SK-N-SH (cell line): ENCODE results near the gene ZNF33A. TPM values are rescaled to one million over a fixed set of nuclear protein-coding genes. Genes with fewer than 3 reads are reported as not detected.

ENCODE experiments used
- CTCF ChIA-PET: fragments of 300-600, 350-600 bp; formaldehyde crosslinking; extraction: SDS; loops from one replicate; lab custom pipeline; 2021; lab: Yijun Ruan, JAX
- POLR2A ChIA-PET: fragments of 350-600 bp; sonication (Branson Sonifier 250); formaldehyde crosslinking; extraction: SDS; loops from one replicate; lab custom pipeline; 2020; ENCODE audit warnings: antibody characterized with exemption, inconsistent platforms; lab: Yijun Ruan, JAX
- DNase-seq: peaks from one replicate; pipeline ENCODE4 v3.0.0; 2012
- H2AFZ ChIP-seq: fragments of 200-600 bp; sonication (generic); 2 replicates; pipeline ENCODE4 v1.8.1; 2016; ENCODE audit warnings: antibody characterized with exemption, mild to moderate bottlenecking, low read depth
- H3F3A ChIP-seq: fragments of 200-600 bp; sonication (generic); replicated peaks from 2 replicates; pipeline ENCODE3; 2016; ENCODE audit warnings: antibody characterized with exemption, mild to moderate bottlenecking; ENCODE audit not compliant: insufficient read depth
- H3K27ac ChIP-seq, 2 experiments: fragments of 200-500 bp in 1 of 2; fragments of 200-600 bp in 1 of 2; sonication (Bioruptor generic) in 1 of 2; sonication (generic), shearing (Covaris generic) in 1 of 2; 2 replicates each; pipeline versions ENCODE4 v1.5.1 to v1.6.1; 2014 to 2016; ENCODE audit warnings: low read depth in 2 of 2, inconsistent platforms in 1 of 2, low read length in 1 of 2, mild to moderate bottlenecking in 1 of 2, mixed read lengths in 1 of 2
- H3K27me3 ChIP-seq: fragments of 200-600 bp; sonication (generic), shearing (Covaris generic); 2 replicates; pipeline ENCODE4 v1.6.1; 2016; ENCODE audit warnings: mixed run types; ENCODE audit not compliant: insufficient read depth
- H3K36me3 ChIP-seq, 2 experiments: fragments of 200-500 bp in 1 of 2; fragments of 200-600 bp in 1 of 2; sonication (Bioruptor generic) in 1 of 2; sonication (generic) in 1 of 2; replicated peaks in 1 of 2; 2 replicates each; pipeline versions ENCODE3 to v1.5.1; 2014 to 2016; ENCODE audit warnings: low read length in 1 of 2, mild to moderate bottlenecking in 1 of 2; ENCODE audit not compliant: insufficient read depth in 2 of 2, control insufficient read depth in 1 of 2
- H3K4me1 ChIP-seq, 2 experiments: fragments of 200-500 bp in 1 of 2; fragments of 200-600 bp in 1 of 2; sonication (Bioruptor generic) in 1 of 2; sonication (generic), shearing (Covaris generic) in 1 of 2; 2 replicates each; pipeline versions ENCODE4 v1.5.1 to v1.6.1; 2014 to 2016; ENCODE audit warnings: low read depth in 1 of 2, low read length in 1 of 2, mixed run types in 1 of 2; ENCODE audit not compliant: insufficient read depth in 2 of 2, control insufficient read depth in 1 of 2
- H3K4me2 ChIP-seq: fragments of 200-600 bp; sonication (generic), shearing (Covaris generic); 2 replicates; pipeline ENCODE4 v1.6.1; 2017; ENCODE audit warnings: mixed run types
- H3K4me3 ChIP-seq, 2 experiments: fragments of 200-500 bp in 1 of 2; fragments of 200-600 bp in 1 of 2; sonication (Bioruptor generic) in 1 of 2; sonication (generic), shearing (Covaris generic) in 1 of 2; 2 replicates each; pipeline versions ENCODE4 v1.5.1 to v1.8.1; 2014 to 2016; ENCODE audit warnings: low read depth in 2 of 2, inconsistent platforms in 1 of 2, low read length in 1 of 2, mild to moderate bottlenecking in 1 of 2, mixed read lengths in 1 of 2, moderate library complexity in 1 of 2
- H3K79me2 ChIP-seq: fragments of 200-600 bp; sonication (generic); 2 replicates; pipeline ENCODE4 v1.8.1; 2017; ENCODE audit warnings: mild to moderate bottlenecking; ENCODE audit not compliant: insufficient read depth
- H3K9ac ChIP-seq: fragments of 200-600 bp; sonication (generic); 2 replicates; pipeline ENCODE4 v1.6.1; 2017; ENCODE audit warnings: mixed run types
- H3K9me2 ChIP-seq: fragments of 200-600 bp; sonication (generic); 2 replicates; pipeline ENCODE4 v1.6.1; 2017; ENCODE audit warnings: mixed run types
- H3K9me3 ChIP-seq: fragments of 200-600 bp; sonication (generic); 2 replicates; pipeline ENCODE4 v1.6.1; 2017; ENCODE audit warnings: mixed run types, mild to moderate bottlenecking, moderate library complexity
- H4K20me1 ChIP-seq: fragments of 200-600 bp; sonication (generic); 2 replicates; pipeline ENCODE4 v1.6.1; 2017; ENCODE audit warnings: mild to moderate bottlenecking, mixed run types; ENCODE audit not compliant: insufficient read depth
- CHD2 ChIP-seq: fragments of 150-350 bp; IDR thresholded peaks from 2 replicates; pipeline ENCODE4 v1.6.1; 2018; ENCODE audit warnings: low read length; ENCODE audit not compliant: partially characterized antibody
- EP300 ChIP-seq, 2 experiments: IDR thresholded peaks; 2 replicates each; pipeline versions ENCODE4 v1.4.0 to v1.6.1; 2012; ENCODE audit warnings: borderline replicate concordance in 1 of 2, low read depth in 1 of 2, low read length in 1 of 2
- FOSL2 ChIP-seq: IDR thresholded peaks from 2 replicates; pipeline ENCODE4 v1.4.0; 2012; ENCODE audit warnings: low read depth, mild to moderate bottlenecking, moderate library complexity, borderline replicate concordance
- FOXJ3 ChIP-seq: sonication (generic); formaldehyde crosslinking; IDR thresholded peaks from 2 replicates; pipeline ENCODE4 v1.5.1; 2020; ENCODE audit warnings: mild to moderate bottlenecking, missing genetic modification reagents
- MXI1 ChIP-seq: IDR thresholded peaks from 2 replicates; pipeline ENCODE4 v1.6.1; 2012; ENCODE audit warnings: mild to moderate bottlenecking, low read depth, low read length, improper control_type of control experiment
- NFIC ChIP-seq: IDR thresholded peaks from 2 replicates; pipeline ENCODE4 v1.4.0; 2012; ENCODE audit warnings: borderline replicate concordance
- NRF1 ChIP-seq: IDR thresholded peaks from 2 replicates; pipeline ENCODE4 v1.6.1; 2012; ENCODE audit warnings: low read depth, mild to moderate bottlenecking, low read length
- RCOR1 ChIP-seq: fragments of 150-350 bp; IDR thresholded peaks from 2 replicates; pipeline ENCODE4 v1.6.1; 2017; ENCODE audit warnings: antibody characterized with exemption, low read length
- RFX5 ChIP-seq: IDR thresholded peaks from 2 replicates; pipeline ENCODE4 v1.6.1; 2012; ENCODE audit warnings: mild to moderate bottlenecking, improper control_type of control experiment, low read length
- RXRA ChIP-seq: IDR thresholded peaks from 2 replicates; pipeline ENCODE4 v1.4.0; 2012; ENCODE audit warnings: low read depth, mild to moderate bottlenecking, borderline replicate concordance
- SMC3 ChIP-seq: IDR thresholded peaks from 2 replicates; pipeline ENCODE4 v1.6.1; 2012; ENCODE audit warnings: low read depth, low read length, improper control_type of control experiment
- TAF1 ChIP-seq: IDR thresholded peaks from 2 replicates; pipeline ENCODE4 v1.6.1; 2012; ENCODE audit warnings: low read depth, mild to moderate bottlenecking, low read length, moderate library complexity, borderline replicate concordance
- TCF12 ChIP-seq: IDR thresholded peaks from 2 replicates; pipeline ENCODE4 v1.4.0; 2012
- TEAD4 ChIP-seq: IDR thresholded peaks from 2 replicates; pipeline ENCODE4 v1.4.0; 2012; ENCODE audit warnings: mild to moderate bottlenecking, borderline replicate concordance; ENCODE audit not compliant: insufficient read depth
- WGBS: methylation state at CpG from one replicate; pipeline ENCODE4 v1.1.6; 2017; ENCODE audit warnings: low lambda C conversion rate; 5-methylcytosine and 5-hydroxymethylcytosine counted together
- polyA plus RNA-seq, 3 experiments: library from polyadenylated mRNA; depleted of rRNA; stranded (reverse); fragments of >200 nt; gene quantifications; 2 replicates each; pipeline ENCODE4 v1.2.3, GENCODE V29; 2012
- TF ChIP-seq, protein P1 (sequence below): IDR thresholded peaks from 2 replicates; pipeline ENCODE4 v1.6.1; 2012; ENCODE audit warnings: mild to moderate bottlenecking, low read depth, low read length, moderate library complexity
- TF ChIP-seq, protein P2 (sequence below): fragments of 150-350 bp; IDR thresholded peaks from 2 replicates; pipeline ENCODE4 v1.6.1; 2016; ENCODE audit warnings: mild to moderate bottlenecking, low read depth, low read length
- TF ChIP-seq, protein P3 (sequence below): IDR thresholded peaks from 2 replicates; pipeline ENCODE4; 2012
- TF ChIP-seq, protein P4 (sequence below): IDR thresholded peaks from 2 replicates; pipeline ENCODE4 v1.4.0; 2012; ENCODE audit warnings: low read depth, borderline replicate concordance
- TF ChIP-seq, protein P5 (sequence below): IDR thresholded peaks from 2 replicates; pipeline ENCODE4 v1.4.0; 2012; ENCODE audit warnings: low read depth, borderline replicate concordance
- TF ChIP-seq, protein P6 (sequence below): fragments of 150-350 bp; IDR thresholded peaks from 2 replicates; pipeline ENCODE4 v1.6.1; 2017; ENCODE audit warnings: antibody characterized with exemption, low read length, low read depth, borderline replicate concordance

The ZNF33A gene
- polyA plus RNA-seq, 1 of the 3 experiments (the other 2 are of a cell fraction), result 5.7 TPM

DNA sequence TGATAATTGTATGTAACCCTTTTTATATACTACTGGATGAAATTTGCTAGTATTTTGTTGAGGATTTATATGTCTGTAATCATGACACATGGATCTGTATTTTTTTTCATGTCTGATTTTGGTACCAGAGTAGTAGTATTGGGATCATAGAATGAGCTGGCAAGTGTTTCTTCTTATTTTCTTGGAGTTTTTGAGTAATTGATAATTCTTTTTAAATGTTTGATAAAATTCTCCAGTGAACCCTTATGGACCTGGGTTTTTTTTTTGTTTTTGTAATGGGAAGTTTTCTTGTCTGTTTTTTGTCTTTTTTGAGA is 28.4 kb downstream of the ZNF33A start (continued):
- TF ChIP-seq, protein P1, sequence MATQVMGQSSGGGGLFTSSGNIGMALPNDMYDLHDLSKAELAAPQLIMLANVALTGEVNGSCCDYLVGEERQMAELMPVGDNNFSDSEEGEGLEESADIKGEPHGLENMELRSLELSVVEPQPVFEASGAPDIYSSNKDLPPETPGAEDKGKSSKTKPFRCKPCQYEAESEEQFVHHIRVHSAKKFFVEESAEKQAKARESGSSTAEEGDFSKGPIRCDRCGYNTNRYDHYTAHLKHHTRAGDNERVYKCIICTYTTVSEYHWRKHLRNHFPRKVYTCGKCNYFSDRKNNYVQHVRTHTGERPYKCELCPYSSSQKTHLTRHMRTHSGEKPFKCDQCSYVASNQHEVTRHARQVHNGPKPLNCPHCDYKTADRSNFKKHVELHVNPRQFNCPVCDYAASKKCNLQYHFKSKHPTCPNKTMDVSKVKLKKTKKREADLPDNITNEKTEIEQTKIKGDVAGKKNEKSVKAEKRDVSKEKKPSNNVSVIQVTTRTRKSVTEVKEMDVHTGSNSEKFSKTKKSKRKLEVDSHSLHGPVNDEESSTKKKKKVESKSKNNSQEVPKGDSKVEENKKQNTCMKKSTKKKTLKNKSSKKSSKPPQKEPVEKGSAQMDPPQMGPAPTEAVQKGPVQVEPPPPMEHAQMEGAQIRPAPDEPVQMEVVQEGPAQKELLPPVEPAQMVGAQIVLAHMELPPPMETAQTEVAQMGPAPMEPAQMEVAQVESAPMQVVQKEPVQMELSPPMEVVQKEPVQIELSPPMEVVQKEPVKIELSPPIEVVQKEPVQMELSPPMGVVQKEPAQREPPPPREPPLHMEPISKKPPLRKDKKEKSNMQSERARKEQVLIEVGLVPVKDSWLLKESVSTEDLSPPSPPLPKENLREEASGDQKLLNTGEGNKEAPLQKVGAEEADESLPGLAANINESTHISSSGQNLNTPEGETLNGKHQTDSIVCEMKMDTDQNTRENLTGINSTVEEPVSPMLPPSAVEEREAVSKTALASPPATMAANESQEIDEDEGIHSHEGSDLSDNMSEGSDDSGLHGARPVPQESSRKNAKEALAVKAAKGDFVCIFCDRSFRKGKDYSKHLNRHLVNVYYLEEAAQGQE, result no peak
- TF ChIP-seq TEAD4, result no peak
- TF ChIP-seq RXRA, result no peak
- TF ChIP-seq, protein P2, sequence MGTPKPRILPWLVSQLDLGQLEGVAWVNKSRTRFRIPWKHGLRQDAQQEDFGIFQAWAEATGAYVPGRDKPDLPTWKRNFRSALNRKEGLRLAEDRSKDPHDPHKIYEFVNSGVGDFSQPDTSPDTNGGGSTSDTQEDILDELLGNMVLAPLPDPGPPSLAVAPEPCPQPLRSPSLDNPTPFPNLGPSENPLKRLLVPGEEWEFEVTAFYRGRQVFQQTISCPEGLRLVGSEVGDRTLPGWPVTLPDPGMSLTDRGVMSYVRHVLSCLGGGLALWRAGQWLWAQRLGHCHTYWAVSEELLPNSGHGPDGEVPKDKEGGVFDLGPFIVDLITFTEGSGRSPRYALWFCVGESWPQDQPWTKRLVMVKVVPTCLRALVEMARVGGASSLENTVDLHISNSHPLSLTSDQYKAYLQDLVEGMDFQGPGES, result no peak
- TF ChIP-seq, protein P3, sequence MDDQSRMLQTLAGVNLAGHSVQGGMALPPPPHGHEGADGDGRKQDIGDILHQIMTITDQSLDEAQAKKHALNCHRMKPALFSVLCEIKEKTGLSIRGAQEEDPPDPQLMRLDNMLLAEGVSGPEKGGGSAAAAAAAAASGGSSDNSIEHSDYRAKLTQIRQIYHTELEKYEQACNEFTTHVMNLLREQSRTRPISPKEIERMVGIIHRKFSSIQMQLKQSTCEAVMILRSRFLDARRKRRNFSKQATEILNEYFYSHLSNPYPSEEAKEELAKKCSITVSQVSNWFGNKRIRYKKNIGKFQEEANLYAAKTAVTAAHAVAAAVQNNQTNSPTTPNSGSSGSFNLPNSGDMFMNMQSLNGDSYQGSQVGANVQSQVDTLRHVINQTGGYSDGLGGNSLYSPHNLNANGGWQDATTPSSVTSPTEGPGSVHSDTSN, result no peak
- TF ChIP-seq NFIC, result no peak

DNA sequence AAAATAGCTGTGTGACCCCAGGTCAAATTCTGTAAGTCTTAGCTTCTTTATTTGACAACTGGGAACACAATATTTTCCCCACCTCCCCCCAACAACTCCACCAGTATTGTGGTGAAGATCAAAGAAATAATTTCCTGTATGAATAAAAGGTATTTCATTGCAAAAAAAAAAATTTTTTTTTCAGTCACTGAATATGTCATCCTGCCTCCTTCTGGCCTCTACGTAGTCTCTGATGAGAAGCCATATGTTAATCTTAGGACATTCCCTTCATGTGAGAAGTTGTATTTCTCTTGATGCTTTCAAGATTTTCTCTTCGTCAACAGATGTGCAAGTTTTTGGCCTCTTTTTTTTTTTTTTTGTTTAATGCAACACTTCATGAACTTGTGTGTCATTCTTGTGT is 33.0 kb downstream of the ZNF33A start:
- Histone ChIP-seq H3K36me3 (peaks cover 6 to 42% of the 10 kb centered on the region in 2 experiments), H3K9me3 (no peaks in the 10 kb centered on the region), H3K79me2 (no peaks in the 10 kb centered on the region; the same call in 1 of the 2 replicates)
- TF ChIP-seq EP300 (IDR thresholded peaks at IDR 0.05; ENCODE audit: borderline replicate concordance in 1 of 2, low read depth in 1 of 2, low read length in 1 of 2) (no peak), SMC3 (no peak), CHD2 (no peak), NRF1 (no peak), RCOR1 (no peak), TCF12 (no peak), RFX5 (no peak), TAF1 (no peak), FOXJ3 (CRISPR knock-in tag) (no peak), FOSL2 (no peak), RXRA (no peak), MXI1 (no peak), NFIC (no peak)
- TF ChIP-seq, protein P4, sequence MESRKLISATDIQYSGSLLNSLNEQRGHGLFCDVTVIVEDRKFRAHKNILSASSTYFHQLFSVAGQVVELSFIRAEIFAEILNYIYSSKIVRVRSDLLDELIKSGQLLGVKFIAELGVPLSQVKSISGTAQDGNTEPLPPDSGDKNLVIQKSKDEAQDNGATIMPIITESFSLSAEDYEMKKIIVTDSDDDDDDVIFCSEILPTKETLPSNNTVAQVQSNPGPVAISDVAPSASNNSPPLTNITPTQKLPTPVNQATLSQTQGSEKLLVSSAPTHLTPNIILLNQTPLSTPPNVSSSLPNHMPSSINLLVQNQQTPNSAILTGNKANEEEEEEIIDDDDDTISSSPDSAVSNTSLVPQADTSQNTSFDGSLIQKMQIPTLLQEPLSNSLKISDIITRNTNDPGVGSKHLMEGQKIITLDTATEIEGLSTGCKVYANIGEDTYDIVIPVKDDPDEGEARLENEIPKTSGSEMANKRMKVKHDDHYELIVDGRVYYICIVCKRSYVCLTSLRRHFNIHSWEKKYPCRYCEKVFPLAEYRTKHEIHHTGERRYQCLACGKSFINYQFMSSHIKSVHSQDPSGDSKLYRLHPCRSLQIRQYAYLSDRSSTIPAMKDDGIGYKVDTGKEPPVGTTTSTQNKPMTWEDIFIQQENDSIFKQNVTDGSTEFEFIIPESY, result no peak
- TF ChIP-seq, protein P5, sequence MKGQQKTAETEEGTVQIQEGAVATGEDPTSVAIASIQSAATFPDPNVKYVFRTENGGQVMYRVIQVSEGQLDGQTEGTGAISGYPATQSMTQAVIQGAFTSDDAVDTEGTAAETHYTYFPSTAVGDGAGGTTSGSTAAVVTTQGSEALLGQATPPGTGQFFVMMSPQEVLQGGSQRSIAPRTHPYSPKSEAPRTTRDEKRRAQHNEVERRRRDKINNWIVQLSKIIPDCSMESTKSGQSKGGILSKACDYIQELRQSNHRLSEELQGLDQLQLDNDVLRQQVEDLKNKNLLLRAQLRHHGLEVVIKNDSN, result no peak
- TF ChIP-seq, protein P3, result no peak
- TF ChIP-seq, protein P6, sequence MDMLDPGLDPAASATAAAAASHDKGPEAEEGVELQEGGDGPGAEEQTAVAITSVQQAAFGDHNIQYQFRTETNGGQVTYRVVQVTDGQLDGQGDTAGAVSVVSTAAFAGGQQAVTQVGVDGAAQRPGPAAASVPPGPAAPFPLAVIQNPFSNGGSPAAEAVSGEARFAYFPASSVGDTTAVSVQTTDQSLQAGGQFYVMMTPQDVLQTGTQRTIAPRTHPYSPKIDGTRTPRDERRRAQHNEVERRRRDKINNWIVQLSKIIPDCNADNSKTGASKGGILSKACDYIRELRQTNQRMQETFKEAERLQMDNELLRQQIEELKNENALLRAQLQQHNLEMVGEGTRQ, result no peak
- TF ChIP-seq, all 33 proteins: peak for 0
- ChIA-PET POLR2A (interaction anchor here (0.8 kb wide), 1 partner anchor 33 kb away, joined by 4 read pairs; no protein-coding TSS in a partner anchor), CTCF (interaction anchor here (0.7 kb wide), 1 partner anchor 30 kb away, joined by 3 read pairs; no protein-coding TSS in a partner anchor)
- 95% methylated on average over 2 of the region's 2 CpGs for WGBS
- Histone ChIP-seq H3K4me2 (no peak overlapping the region), H4K20me1 (no peaks in the 10 kb centered on the region), H3K4me3 (no peak overlapping the region), H3F3A (no peaks in the 10 kb centered on the region), H3K4me1 (no peaks in the 10 kb centered on the region), H2AFZ (no peak overlapping the region), H3K9me2 (no peaks in the 10 kb centered on the region), H3K9ac (no peak overlapping the region), H3K27me3 (no peaks in the 10 kb centered on the region), H3K27ac (no peak overlapping the region)
- DNase-seq, result no peak
